GM19328 (cell line): Measurements from ENCODE around the gene VTA1.
A peak's percentile ranks its signal among the peaks of the same experiment; 100 is the strongest.
"Not testable (repeated sequence)": the region's sequence is repeated elsewhere in the genome, so short reads cannot be mapped to it uniquely, and the experiment has no call there.

Experiments
- ATAC-seq: cut with Tn5 transposase; IDR thresholded peaks from one replicate; pipeline ENCODE4 v1.9.1; 2021; ENCODE audit warnings: mild to moderate bottlenecking, moderate library complexity; ENCODE audit not compliant: unreplicated experiment

VTA1 gene

DNA sequence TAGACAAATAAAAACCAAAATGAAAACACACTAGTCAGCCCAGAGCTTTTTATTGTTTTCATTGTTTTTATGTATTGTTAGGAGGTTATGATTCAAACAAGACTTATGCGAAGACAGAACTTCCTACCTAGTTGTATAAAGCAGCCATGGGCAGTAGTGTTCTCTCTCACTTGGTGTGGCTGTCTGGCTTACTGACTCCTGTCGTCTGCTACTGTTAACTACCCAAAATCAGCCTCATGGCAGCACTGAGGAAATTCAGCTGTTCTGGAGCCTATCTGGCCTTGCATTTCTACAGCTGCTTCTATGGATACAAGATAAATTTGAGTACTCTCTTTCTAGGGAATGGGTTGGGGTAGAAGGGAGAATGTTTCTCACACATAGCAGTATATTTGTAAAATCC, 20.4 kb downstream of the VTA1 start:
- ATAC-seq, result no peak

DNA sequence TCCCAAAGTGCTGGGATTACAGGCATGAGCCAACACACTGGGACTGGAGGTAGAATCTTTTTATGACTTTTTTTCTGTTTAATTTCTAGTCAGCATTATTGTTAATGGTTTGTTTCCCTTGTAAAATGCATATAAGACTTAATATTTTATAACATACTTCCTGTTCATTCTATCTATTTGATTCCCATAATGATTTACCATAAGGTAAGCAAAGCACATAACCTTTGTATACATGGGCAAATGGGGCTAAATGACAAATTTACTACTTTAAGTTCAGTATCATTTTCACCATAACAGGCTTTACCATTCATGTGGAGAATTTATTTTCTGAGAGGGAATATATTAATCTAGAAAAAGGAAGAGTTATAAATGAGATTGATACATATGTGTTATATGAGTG, 24.3 kb downstream of the VTA1 start:
- no peak for ATAC-seq

DNA sequence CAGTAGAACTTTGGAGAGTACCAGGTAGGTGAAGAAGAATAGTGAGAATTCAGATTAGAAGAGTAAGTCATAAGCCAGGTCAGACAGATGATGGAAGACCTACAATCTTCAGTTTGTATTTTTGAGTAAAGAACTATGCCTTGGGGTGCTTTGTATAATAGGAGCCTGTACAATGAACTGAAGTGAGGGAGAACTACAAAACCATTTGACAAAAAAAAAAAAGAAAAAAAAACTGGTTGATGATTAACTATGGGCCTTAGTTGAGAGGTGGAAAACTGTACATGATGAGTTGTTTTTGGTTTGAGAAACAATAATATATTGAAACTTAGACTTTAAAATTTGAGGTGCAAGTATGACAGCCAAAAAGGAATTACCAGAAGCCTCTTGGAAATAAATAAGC, 25.7 kb downstream of the VTA1 start:
- ATAC-seq, result no peak

DNA sequence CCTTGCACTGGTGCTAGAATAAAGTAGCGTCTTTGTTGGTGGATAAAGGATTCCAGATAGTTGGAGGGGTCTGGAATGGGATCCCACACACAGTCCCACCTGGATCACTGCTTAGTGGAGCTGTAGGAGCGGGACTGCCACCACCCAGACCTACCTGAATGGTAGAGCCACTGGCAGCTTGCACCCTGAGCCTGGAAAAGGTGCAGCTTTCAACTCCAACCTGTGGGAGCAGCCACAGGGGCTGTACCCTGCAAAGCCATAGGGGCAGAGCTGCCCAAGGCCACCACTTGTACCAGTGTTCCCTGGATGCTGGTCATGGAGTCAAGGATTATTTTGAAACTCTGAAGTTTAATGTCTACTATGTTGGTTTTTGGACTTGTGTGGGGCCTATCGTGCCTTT, 26.9 kb downstream of the VTA1 start:
- no peak for ATAC-seq

DNA sequence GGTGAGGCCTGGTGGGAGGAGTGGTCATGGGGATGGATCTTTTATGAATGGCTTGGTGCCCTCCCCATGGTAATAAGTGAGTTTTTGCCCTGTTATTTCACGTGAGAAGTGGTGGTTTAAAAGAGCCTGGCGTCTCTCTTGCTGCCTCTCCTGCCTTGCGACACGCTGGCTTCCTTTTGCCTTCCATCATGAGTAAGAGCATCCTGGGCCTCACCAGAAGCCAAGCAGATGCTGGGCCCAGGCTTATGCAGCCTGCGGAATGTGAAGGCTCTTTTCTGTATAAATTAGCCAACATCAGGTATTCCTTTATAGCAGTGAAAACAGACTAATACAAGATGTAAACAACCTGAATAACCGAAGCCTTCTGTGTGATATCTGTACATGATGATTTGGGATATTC, 27.6 kb downstream of the VTA1 start:
- ATAC-seq, result no peak

DNA sequence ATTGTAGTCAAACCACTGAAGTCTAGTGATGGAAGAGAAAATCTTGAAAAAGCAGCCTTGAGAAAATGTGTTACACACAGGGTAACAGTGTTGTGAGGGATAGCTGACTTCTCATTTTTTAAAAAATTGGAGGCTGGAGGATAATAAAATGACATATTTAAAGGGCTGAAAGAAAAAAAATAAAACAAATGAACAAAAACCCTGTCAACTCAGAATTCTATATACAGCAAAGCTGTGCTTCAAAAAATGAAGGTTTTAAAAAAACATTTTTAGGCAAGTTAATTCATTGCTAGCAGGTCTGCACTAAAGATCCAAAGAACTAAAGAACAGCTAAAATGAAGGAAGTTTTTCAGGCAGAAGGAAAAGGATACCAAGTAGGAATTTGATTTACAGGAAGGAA, 31.1 kb downstream of the VTA1 start:
- no peak for ATAC-seq

DNA sequence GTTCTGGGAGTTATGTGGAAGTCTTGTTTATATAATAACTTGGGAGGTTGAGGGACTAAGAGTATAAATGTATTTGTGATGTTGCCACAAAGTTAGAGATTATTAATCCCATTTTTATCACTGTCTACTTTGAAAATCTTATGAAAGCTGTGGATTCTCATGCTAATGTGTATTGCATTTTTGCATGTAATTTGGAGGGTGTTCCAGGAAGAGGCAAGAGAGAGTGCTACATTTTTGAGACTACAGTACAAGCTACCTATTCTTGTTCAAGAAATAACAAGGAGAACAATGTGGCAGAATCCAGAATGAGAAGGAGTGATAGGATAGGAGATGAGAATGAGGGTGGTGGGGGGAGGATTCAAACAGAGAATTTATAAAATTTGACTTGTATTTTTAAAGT, 34.9 kb downstream of the VTA1 start:
- ATAC-seq, result no peak

DNA sequence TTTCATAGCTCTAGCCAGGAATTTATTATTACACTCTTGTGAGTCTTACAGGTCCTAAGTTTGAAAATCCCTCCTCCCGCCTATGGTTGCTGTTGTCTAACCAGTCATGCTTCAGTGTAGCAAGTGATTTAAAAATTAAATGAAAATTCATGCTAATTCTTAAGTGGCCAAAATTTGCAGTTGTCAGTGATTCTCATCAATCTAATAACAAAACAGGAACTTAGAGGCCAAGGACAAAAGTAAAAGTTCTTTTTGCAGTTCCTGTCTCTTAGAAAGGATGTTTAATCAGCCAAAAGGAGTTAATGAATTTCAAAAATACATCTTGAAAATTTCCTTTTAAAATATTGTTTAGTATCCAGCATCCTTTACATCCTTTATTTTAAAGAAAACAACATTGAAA, 36.3 kb downstream of the VTA1 start:
- no peak for ATAC-seq

DNA sequence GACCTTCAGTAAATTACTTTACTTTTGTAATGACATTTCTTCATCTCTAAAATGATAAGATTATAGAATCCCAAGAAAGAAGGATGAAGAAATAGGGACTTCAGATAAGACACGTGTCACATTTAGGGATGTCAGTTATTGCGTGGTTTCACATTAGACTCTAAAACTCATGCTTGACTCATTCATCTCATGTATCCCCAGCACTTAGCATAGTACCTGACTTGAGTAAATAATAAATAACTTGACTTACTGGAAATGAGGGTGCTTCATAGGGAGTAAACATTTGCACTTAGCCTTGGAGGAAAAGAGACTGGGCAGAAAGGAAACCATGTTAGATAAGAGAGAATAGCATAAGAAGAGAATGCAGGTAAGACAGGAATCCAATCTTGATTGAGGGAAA, 37.2 kb downstream of the VTA1 start:
- no peak for ATAC-seq

DNA sequence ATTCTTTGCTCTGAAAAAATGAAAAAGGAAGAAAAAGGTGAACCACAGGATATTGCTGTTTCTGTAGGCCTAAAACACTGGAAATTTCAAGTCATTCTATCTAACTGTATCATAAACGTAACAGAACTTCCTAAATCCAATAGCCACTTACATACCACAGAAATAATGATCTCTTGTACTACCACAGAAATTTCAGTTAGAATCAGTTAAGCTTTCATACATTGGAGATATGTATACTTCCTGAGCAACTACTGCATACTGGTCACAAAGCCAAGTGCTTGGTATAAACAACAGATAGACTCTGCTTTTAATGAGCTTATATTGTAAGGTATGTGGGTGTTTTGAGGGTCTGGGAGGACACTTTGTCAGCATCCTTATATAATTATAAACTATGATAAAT, 38.6 kb downstream of the VTA1 start:
- no peak for ATAC-seq

DNA sequence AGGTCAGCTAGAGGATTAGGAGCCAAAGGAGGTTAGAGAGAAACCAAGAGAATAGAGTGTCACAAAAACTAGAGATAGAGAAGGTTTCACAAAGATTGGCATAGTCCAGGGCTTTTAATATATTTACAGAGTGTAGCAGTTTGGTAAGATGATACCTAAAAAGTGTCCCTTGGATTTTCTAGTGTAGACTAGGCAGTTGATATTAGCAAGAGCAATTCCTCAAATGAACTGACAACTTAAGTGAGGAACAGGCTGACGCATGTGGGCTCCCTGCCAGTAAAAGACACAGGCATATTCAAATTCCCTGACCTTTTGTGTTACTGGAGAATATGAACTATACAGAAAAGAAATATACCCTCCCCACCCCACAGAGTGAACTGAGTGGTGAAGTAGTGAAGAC, 40.1 kb downstream of the VTA1 start:
- no peak for ATAC-seq

DNA sequence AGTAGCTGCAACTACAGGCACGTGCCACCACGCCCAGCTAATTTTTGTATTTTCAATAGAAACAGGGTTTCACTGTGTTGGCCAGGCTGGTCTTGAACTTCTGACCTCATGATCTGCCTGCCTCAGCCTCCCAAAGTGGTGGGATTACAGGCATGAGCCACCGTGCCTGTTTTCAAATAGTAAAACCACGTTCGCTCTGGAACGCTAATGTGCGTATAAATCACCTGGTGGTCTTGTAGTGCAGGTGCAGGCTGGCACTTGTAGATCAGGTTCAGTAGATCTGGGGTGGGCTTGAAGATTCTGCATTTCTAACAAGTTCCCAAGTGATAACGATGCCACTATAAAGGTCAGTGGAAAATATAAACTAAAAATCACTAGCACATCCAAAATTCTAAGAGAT, 41.3 kb downstream of the VTA1 start:
- ATAC-seq, result not testable (repeated sequence)

DNA sequence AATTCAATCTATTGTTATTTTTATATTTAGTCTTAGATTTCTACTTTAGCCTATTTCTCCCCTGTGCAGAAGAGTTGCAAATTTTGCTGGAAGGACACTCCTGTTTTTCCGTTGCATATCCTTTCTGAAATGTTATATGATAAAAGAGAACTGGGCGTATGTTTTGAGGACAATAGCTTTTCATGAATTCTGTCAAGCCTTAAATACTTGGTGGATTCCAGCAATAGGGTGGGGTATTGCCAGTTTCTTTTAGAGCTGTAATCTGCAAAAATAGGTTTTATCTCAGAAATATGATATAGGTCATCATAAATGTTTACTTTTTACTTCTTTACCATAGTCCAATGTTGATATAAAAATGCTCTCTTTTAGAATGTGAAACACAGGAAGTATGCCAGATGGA, 42.0 kb downstream of the VTA1 start:
- ATAC-seq, result no peak

DNA sequence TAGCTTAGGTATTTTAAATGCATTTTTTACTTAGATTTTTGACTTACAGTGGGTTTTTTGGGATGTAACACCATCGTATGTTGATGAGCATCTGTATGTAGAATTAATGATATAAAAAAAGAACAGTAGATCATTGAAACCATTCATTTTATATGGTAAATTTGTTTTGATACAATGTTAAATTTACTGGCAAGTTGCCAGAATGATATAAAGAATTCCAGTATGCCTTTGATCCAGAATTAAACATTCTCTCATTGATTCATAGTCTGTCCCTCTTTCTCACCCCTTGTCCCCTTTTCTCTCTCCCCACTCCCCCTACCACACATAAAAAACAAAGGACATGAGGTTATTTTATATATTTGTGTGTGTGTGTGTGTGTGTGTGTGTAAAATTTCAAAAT, 45.3 kb downstream of the VTA1 start:
- no peak for ATAC-seq

DNA sequence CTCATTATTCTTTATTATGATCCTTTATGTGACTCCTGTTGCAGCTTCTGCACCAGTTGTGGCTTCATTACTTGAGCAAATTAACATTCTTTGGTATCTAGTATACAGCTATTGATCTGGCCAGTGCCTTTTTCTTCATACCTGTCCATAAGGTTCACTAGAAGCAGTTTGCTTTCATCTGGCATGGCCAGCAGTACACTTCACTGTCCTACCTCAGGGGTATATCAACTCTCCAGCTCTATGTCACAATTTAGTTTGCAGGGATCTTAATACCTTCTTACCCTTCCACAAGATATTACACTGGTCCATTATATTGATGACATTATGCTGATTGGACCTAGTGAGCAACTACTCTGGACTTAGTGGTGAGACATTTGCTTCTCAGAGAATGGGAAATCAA, 46.6 kb downstream of the VTA1 start:
- ATAC-seq, result no peak

DNA sequence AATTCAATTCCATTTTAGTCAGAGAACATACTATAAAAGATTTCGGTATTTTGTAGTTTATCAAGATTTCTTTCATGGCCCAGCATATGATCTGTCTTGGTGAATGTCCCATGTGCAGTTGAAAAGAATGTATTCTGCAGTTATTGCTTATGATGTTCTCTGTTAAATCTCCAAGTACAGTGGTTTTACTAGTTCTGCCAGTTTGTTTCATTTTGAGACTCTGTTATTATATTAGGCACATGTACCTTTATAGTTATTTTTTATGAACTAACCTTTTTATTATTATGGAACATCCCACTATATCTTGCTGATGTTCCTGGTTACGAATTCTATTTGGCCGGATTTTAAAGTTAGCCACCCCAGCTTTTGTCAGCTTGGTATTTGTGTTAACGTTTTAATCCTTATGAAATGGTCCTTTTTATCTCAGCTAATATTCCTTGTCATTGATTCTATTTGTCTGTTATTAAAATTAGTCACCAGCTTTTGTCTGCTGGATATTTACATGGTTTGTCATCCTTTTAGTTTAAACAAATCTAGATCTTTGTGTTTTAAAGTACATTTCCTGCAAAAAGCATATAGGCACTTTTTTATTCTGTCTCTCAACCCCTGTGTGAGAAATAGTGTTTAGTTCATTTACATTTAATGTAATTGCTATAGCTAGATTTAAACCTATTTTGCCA, 48.9 kb downstream of the VTA1 start:
- ATAC-seq, result no peak

DNA sequence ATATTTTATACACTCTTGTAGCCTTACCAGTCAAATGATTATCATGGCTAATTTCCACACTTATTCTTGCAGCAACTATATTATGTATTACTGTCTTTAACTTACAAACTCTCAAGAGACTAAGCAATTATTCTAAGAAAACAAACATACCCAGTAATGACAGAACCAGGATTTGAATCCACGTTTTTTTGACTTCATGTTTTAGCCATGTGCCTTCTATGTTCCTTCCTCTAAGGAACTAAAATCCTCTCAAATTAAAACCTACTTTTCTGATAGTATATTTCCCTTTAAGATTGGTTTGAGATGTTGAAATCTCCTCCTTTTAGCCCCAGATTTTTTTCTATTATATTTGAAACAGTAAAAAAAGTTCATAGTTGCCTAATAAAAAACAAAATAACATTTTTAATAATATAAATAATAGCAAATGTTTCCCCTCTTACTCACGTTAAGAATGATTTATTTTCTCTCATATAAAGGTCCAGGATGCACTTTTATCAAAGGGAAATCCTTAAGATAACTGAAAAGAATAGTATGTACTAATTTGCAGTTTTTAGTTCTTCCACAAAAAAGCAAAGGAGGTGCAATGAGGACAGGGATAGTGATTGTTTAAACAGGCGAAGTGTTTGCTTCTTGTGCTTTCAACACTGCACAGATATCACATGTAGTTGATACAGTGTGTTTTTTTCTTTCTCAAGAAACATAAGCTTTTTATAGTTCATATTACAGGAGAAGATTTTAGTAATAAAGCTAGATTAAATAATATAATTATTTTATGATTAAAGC, 54.0 kb downstream of the VTA1 start:
- no peak for ATAC-seq

DNA sequence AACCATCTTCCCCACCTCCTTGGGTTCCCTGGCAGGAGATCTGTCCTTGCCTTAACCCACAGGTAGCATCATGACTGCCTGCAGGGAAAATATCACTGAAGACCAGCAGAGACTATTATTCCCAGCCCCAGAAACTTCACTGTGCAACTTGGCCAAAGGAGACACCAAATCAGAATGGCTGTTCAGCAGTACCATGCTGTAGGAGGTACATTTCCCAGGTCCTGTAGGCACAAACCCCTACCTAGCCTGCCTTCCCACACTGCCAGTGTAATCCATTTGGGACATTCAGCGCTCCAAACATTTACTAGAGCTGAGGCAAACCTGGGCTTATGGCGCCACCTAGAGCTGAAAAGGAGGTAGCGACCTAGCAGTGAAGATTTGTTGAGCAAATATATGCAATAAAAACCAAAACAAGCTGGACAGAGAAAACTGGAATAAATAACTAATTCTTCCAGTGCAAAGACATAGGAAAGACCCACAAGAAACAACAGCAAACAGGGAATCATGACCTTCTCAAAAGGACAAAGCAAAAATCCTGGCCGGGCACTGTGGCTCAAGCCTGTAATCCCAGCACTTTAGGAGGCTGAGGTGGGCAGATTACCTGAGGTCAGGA, 60.3 kb downstream of the VTA1 start:
- peak; percentile 65 for ATAC-seq

DNA sequence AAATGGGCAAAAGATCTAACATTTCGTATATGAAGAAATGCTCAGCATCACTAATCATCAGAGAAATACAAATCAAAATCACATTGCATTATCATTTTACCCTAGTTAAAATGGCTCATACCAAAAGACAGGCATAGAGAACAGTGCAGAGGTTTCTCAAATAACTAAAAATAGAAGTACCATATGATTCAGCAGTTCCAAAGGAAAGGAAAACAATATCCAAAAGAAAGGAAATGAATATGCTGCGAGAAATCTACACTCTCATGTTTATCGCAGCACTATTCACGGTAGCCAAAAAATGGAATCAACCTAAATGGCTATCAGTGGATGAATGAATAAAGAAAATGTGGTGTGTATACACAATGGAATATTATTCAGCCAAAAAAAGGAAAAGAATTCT, 63.5 kb downstream of the VTA1 start:
- no peak for ATAC-seq

DNA sequence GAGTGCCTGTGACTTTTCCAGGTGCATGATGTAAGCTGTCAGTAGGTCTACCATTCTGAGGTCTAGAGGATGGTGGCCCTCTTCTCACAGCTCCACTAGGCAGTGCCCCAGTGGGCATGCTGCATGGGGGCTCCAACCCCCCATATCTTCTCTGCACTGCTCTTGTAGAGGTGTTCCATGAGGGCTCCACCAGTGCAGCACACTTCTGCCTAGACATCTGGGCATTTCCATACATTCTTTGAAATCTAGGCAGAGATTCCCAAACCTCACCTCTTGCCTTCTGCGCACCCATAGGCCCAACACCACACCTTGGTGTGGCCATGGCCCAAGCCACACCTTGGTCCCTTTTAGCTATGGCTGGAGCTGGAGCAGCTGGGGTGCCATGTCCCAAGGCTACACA, 66.3 kb downstream of the VTA1 start:
- no peak for ATAC-seq

DNA sequence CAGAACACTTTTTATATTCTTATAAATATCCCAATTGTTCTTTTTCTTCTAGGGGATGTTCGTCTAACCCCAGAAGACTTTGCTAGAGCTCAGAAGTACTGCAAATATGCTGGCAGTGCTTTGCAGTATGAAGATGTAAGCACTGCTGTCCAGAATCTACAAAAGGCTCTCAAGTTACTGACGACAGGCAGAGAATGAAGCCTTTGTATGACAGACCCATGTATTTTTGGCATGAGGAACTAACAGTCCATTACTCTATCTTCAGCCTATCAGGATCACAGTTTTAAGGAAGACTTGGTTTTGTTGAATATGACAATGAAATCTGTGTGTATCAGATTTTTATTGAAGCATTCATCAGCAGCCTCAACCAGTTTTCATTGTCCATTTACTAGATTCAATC, 71.4 kb downstream of the VTA1 start:
- no peak for ATAC-seq

DNA sequence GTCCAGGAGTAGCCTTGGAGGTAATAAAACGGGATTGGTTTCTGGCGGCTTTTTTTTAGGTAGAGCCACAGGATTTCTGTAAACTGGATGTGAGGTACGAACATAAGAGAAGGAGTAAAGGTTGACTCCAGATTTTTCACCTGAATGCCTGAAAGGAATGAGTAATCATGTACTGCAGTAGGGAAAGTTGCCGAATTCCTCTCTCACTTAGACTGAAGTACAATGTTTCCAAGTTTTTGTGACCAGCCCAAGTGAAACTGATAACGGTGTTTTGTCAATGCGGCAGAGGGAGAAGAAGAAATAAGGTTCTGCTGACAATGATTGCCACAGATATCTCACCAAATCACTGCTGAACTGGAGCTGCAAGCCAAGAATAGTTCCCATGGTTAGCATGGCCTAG, 75.0 kb downstream of the VTA1 start:
- no peak for ATAC-seq
